Mesendoderm (in vitro differentiated cells): Measurements from ENCODE around the gene SHISA8.

ENCODE experiments used
- DNase-seq: peaks from one replicate; pipeline ENCODE4 v3.0.0; 2013
- H2AK5ac ChIP-seq: 2 replicates; pipeline ENCODE4 v1.6.1; 2013; ENCODE audit warnings: low read length, inconsistent platforms
- H2BK120ac ChIP-seq: 2 replicates; pipeline ENCODE4 v1.6.1; 2013; ENCODE audit warnings: low read depth, mild to moderate bottlenecking, low read length, moderate library complexity, mixed read lengths
- H2BK15ac ChIP-seq: replicated peaks from 2 replicates; pipeline ENCODE4 v1.6.1; 2013; ENCODE audit warnings: low read depth, mild to moderate bottlenecking, moderate library complexity
- H2BK5ac ChIP-seq: 2 replicates; pipeline ENCODE4 v1.6.1; 2013; ENCODE audit warnings: low read length, inconsistent platforms
- H3K18ac ChIP-seq: 2 replicates; pipeline ENCODE4 v1.6.1; 2013; ENCODE audit warnings: mild to moderate bottlenecking, low read length, mixed read lengths
- H3K23ac ChIP-seq: one replicate; pipeline ENCODE4 v1.6.1; 2013; ENCODE audit warnings: low read length
- H3K27ac ChIP-seq: 2 replicates; pipeline ENCODE4 v1.5.1; 2013; ENCODE audit warnings: low read depth, mild to moderate bottlenecking, inconsistent platforms, low read length, moderate library complexity
- H3K27me3 ChIP-seq: 2 replicates; pipeline ENCODE4 v1.6.1; 2013; ENCODE audit warnings: low read length, control low read depth, mild to moderate bottlenecking, inconsistent platforms; ENCODE audit not compliant: insufficient read depth, poor library complexity
- H3K36me3 ChIP-seq: 2 replicates; pipeline ENCODE4 v1.6.1; 2013; ENCODE audit warnings: low read length, inconsistent platforms; ENCODE audit not compliant: control insufficient read depth, insufficient read depth
- H3K4ac ChIP-seq: one replicate; pipeline ENCODE4 v1.6.1; 2013; ENCODE audit warnings: low read depth, mild to moderate bottlenecking, low read length, moderate library complexity
- H3K4me1 ChIP-seq: 2 replicates; pipeline ENCODE4 v1.6.1; 2013; ENCODE audit warnings: low read depth, low read length, inconsistent platforms; ENCODE audit not compliant: control insufficient read depth
- H3K4me2 ChIP-seq: 2 replicates; pipeline ENCODE4 v1.6.1; 2013; ENCODE audit warnings: low read length
- H3K4me3 ChIP-seq: 2 replicates; pipeline ENCODE4 v1.5.1; 2013; ENCODE audit warnings: mild to moderate bottlenecking, low read length
- H3K56ac ChIP-seq: one replicate; pipeline ENCODE4 v1.6.1; 2013; ENCODE audit warnings: low read length
- H3K79me1 ChIP-seq: 2 replicates; pipeline ENCODE4 v1.6.1; 2013; ENCODE audit warnings: low read length, inconsistent platforms
- H3K79me2 ChIP-seq: 2 replicates; pipeline ENCODE4 v1.6.1; 2013; ENCODE audit warnings: mild to moderate bottlenecking, low read length; ENCODE audit not compliant: control insufficient read depth, insufficient read depth
- H3K9ac ChIP-seq: 2 replicates; pipeline ENCODE4 v1.6.1; 2013; ENCODE audit warnings: low read length, inconsistent platforms
- H4K5ac ChIP-seq: one replicate; pipeline ENCODE4 v1.6.1; 2013; ENCODE audit warnings: low read length
- H4K8ac ChIP-seq: one replicate; pipeline ENCODE4 v1.6.1; 2013; ENCODE audit warnings: low read depth, mild to moderate bottlenecking, control low read depth, low read length, moderate library complexity
- WGBS: extraction: QIAGEN DNeasy Blood & Tissue Kit; methylation state at CpG from one replicate; pipeline ENCODE4 v1.1.7; 2013; ENCODE audit warnings: low lambda C conversion rate, missing lambda C conversion rate; ENCODE audit not compliant: insufficient coverage; ENCODE audit errors: extremely low coverage; 5-methylcytosine and 5-hydroxymethylcytosine counted together

Gene SHISA8

DNA sequence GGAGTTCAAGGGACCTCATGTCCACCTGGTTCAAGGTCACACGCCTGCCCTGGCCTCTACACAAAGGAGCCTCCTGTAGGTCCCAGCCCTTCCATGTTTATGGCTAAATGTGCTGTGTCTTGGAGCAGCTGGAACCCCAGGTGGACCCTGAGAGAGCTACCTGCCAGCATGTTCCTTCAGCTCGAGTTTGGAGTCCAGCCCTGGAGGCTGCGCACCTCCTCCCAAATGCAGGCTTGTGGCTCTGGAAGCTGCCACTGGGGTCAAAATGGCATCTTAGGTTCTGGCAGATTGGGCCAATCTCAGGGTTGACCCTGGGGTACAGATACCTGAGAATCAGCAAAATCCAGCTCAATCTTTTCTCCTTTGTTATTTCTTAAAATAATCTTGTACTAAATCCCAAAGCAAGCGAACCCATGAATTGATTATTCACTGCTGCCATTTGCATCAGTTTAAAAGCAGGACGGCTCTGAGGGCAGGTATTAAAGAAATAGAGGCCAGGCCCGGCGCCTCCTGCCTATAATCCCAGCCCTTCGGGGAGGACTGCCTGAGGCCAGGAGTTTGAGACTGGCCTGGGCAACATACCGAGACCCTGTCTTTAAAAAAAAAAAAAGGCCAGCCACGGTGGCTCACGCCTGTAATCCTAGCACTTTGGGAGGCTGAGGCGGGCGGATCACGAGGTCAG is 8.9 kb upstream of the SHISA8 start:
- WGBS = no CpG with 5 or more reads among the region's 14 CpGs
- Histone ChIP-seq H3K4me3 (no peak overlapping the region), H3K4ac (no peak overlapping the region), H3K27ac (no peak overlapping the region), H3K4me2 (no peak overlapping the region), H3K18ac (no peak overlapping the region), H2BK15ac (no peak overlapping the region), H3K9ac (no peak overlapping the region), H4K5ac (no peak overlapping the region), H4K8ac (no peak overlapping the region), H3K79me2 (no peaks in the 10 kb centered on the region), H2BK120ac (no peak overlapping the region), H3K36me3 (no peaks in the 10 kb centered on the region), H2AK5ac (no peak overlapping the region), H3K79me1 (no peaks in the 10 kb centered on the region), H3K56ac (no peak overlapping the region), H3K23ac (no peak overlapping the region), H3K4me1 (peaks cover 2% of the 10 kb centered on the region), H3K27me3 (peaks cover 8% of the 10 kb centered on the region), H2BK5ac (no peak overlapping the region)
- no peak for DNase-seq

- peaks cover 8% of the 10 kb centered on the region for H3K27me3 ChIP-seq
Observed at GRCh38 chr22:41922940-41923594, 8.2 kb upstream of the SHISA8 start.

DNA sequence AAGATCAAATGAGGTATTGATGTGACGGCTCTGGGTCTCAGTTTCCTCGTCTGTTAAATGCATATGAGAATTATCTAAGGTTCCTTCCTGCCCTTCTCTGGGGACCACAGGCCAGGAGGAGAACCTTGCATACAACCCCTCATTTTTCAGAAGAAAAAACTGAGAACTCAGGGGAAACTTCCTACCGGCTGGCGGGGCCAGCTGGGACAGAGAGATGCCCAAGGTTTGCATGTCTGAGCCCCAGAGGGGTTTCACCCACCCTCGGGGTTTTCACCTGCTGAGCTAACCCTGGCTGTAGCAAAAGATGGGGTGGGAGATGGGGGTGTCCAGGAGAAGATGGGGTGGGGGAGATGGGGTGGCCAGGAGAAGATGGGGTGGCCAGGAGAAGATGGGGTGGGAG is 7.5 kb upstream of the SHISA8 start:
- Histone ChIP-seq H2BK5ac (no peak overlapping the region), H3K23ac (no peak overlapping the region), H2BK15ac (no peak overlapping the region), H3K9ac (no peak overlapping the region), H2BK120ac (no peak overlapping the region), H3K79me2 (no peaks in the 10 kb centered on the region), H3K79me1 (no peaks in the 10 kb centered on the region), H3K56ac (no peak overlapping the region), H4K5ac (no peak overlapping the region), H3K4me2 (no peak overlapping the region), H3K4ac (no peak overlapping the region), H3K4me1 (no peaks in the 10 kb centered on the region), H3K18ac (no peak overlapping the region), H3K27me3 (peaks cover 8% of the 10 kb centered on the region), H2AK5ac (no peak overlapping the region), H3K4me3 (no peak overlapping the region), H3K36me3 (no peaks in the 10 kb centered on the region), H4K8ac (no peak overlapping the region), H3K27ac (no peak overlapping the region)
- WGBS = no CpG with 5 or more reads among the region's 5 CpGs
- no peak for DNase-seq

More at GRCh38 chr22:41922940-41923594, 8.2 kb upstream of the SHISA8 start:
- Histone ChIP-seq H2BK120ac (no peak overlapping the region), H3K4me2 (no peak overlapping the region), H3K79me2 (no peaks in the 10 kb centered on the region), H2AK5ac (no peak overlapping the region), H2BK5ac (no peak overlapping the region), H3K18ac (no peak overlapping the region), H3K27ac (no peak overlapping the region), H3K23ac (no peak overlapping the region), H3K4ac (no peak overlapping the region), H3K9ac (no peak overlapping the region), H3K56ac (no peak overlapping the region), H4K8ac (no peak overlapping the region), H3K36me3 (no peaks in the 10 kb centered on the region), H3K4me1 (peaks cover 2% of the 10 kb centered on the region), H2BK15ac (no peak overlapping the region), H3K79me1 (no peaks in the 10 kb centered on the region), H3K4me3 (no peak overlapping the region), H4K5ac (no peak overlapping the region)
- no CpG with 5 or more reads among the region's 4 CpGs for WGBS
- no peak for DNase-seq

DNA sequence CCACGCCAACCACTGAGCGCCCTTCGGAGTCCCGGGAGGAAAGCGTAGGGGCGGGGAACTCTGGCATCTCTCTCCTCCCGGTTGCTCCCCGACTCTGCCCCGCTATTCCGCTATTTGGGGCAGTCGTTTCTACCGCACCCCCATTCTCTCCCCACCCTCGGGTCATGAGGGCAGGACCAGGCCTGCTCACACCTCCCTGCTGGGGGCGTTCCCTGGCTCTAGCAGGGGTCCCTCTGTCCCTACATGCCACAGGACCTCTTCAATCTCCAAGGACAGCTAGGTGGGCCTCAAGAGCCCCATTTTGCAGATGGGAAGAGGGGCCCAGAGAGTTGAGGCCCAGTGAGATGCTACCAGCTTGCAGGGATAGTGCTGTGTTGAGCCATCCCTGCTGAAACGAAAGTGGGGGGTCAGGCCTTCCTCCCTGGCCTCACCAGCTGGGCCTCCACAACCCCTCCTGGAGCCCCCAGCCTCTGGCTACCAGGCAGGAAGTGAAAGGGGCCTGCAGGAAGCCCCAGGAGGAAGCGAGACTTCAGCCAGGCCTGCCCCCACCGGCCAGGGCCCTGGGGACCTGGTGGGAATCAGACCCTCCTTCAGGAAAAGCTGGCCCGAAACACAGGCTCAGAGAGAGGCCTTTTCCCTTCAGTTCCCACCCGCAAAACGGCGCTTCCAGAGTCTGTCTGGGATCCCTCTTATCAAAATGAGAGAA is 5.5 kb upstream of the SHISA8 start:
- Histone ChIP-seq H2BK5ac (no peak overlapping the region), H3K79me2 (no peaks in the 10 kb centered on the region), H3K4ac (no peak overlapping the region), H4K8ac (no peak overlapping the region), H3K36me3 (no peaks in the 10 kb centered on the region), H3K79me1 (no peaks in the 10 kb centered on the region), H3K18ac (peak overlapping the region; percentile 23), H2AK5ac (no peak overlapping the region), H3K9ac (peak overlapping the region; percentile 4), H4K5ac (no peak overlapping the region), H2BK120ac (no peak overlapping the region), H3K4me2 (no peak overlapping the region), H3K4me3 (no peak overlapping the region), H3K27me3 (peaks cover 15% of the 10 kb centered on the region), H3K56ac (peak overlapping the region; percentile 70), H2BK15ac (no peak overlapping the region), H3K4me1 (peaks cover 3% of the 10 kb centered on the region), H3K23ac (no peak overlapping the region), H3K27ac (no peak overlapping the region)
- no peak for DNase-seq
- no CpG with 5 or more reads among the region's 21 CpGs for WGBS

GRCh38 chr22:41919357-41920224 is 4.7 kb upstream of the SHISA8 start:
- peak overlapping the region; percentile 60 for H3K4me2 ChIP-seq
- no peak overlapping the region for H3K4ac ChIP-seq
- no peak overlapping the region for H2BK120ac ChIP-seq
- H2BK15ac ChIP-seq = no peak overlapping the region
- no peak overlapping the region for H4K5ac ChIP-seq
- H3K79me2 ChIP-seq = no peaks in the 10 kb centered on the region
- no peaks in the 10 kb centered on the region for H3K79me1 ChIP-seq
- H3K23ac ChIP-seq = no peak overlapping the region
- no peaks in the 10 kb centered on the region for H3K36me3 ChIP-seq
- H4K8ac ChIP-seq = no peak overlapping the region
- peaks cover 17% of the 10 kb centered on the region for H3K27me3 ChIP-seq
- peak overlapping the region; percentile 23 for H3K18ac ChIP-seq
- peak; percentile 82 for DNase-seq
- H2BK5ac ChIP-seq = no peak overlapping the region
- H3K4me1 ChIP-seq = peaks cover 3% of the 10 kb centered on the region
- WGBS = no CpG with 5 or more reads among the region's 62 CpGs
- H3K9ac ChIP-seq = peak overlapping the region; percentile 48
- peak overlapping the region; percentile 83 for H3K56ac ChIP-seq
- no peak overlapping the region for H3K27ac ChIP-seq
- no peak overlapping the region for H3K4me3 ChIP-seq
- H2AK5ac ChIP-seq = no peak overlapping the region
